GM21529 (cell line): ENCODE results near the gene MAGEB3.

ENCODE experiments used
- ATAC-seq: cut with Tn5 transposase; IDR thresholded peaks from one replicate; pipeline ENCODE4 v1.9.1; 2021; ENCODE audit not compliant: unreplicated experiment

Gene MAGEB3

DNA sequence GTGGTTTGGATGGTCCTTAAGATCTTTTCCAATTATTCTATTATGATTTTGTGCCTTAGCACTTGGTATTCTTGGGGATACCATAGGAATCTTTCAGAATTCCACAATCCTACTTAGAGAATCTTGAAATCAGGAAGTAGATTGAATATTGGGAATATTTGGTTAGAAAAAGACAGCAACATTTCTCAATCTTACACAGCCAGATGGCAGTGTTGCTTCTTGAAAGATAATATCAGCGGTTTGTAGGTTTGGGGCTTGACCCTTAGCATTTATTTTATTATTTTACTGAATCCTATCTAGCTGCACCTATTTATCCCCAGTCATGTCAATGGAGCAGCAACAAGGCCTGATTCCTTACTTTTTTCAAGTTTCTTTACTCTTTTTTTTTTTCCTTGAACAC is 45.0 kb downstream of the MAGEB3 start:
- ATAC-seq, result no peak

- no peak for ATAC-seq
These were observed 47.9 kb downstream of the MAGEB3 start for GRCh38 chrX:30278365-30278764.

- ATAC-seq, result no peak
These were observed 50.0 kb downstream of the MAGEB3 start for GRCh38 chrX:30280428-30280827.

DNA sequence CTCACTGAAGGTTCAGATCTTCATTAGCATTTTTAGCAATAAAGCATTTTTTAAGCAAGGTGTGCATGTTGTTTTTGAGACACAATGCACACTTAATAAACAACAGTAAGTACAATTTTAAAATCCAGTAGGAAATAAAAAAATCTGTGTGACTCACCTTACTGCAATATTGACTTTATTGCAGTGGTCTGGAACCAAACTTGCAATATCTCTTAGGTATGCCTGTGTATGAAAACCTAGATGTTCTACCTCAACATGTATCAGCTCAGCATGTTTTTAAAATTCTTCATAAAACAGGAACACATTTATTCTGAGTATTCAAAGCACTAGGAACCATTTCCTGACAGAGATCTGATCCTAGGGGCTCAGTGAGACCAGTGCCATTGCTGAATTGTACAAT is 52.1 kb downstream of the MAGEB3 start:
- no peak for ATAC-seq

- no peak for ATAC-seq
These were observed 53.2 kb downstream of the MAGEB3 start for GRCh38 chrX:30283456-30284200.
